IPS DF 6.9 (cell line): Measurements from ENCODE around the gene COL4A6.

ENCODE experiments used
- DNase-seq: peaks from one replicate; pipeline ENCODE4 v3.0.0-alpha.2; 2013; ENCODE audit warnings: low read depth, low spot score
- H3K27ac ChIP-seq: one replicate; pipeline ENCODE4 v1.5.1; 2013; ENCODE audit warnings: low read length, control low read depth
- H3K27me3 ChIP-seq: 2 replicates; pipeline ENCODE4 v1.6.1; 2013; ENCODE audit warnings: mild to moderate bottlenecking, low read length; ENCODE audit not compliant: control insufficient read depth, insufficient read depth
- H3K36me3 ChIP-seq: 2 replicates; pipeline ENCODE4 v1.6.1; 2013; ENCODE audit warnings: low read length; ENCODE audit not compliant: control insufficient read depth, insufficient read depth
- H3K4me1 ChIP-seq: 2 replicates; pipeline ENCODE4 v1.6.1; 2013; ENCODE audit warnings: low read length; ENCODE audit not compliant: control insufficient read depth, insufficient read depth
- H3K4me3 ChIP-seq: 2 replicates; pipeline ENCODE4 v1.5.1; 2013; ENCODE audit warnings: mild to moderate bottlenecking, low read length
- H3K9me3 ChIP-seq: 2 replicates; pipeline ENCODE4 v1.6.1; 2013; ENCODE audit warnings: low read length, inconsistent platforms; ENCODE audit not compliant: control insufficient read depth, insufficient read depth
- WGBS: extraction: QIAGEN DNeasy Blood & Tissue Kit; methylation state at CpG from one replicate; pipeline ENCODE4 v1.1.7; 2013; ENCODE audit warnings: mixed read lengths, missing lambda C conversion rate; ENCODE audit not compliant: insufficient read length, insufficient coverage; 5-methylcytosine and 5-hydroxymethylcytosine counted together

COL4A6 gene

DNA sequence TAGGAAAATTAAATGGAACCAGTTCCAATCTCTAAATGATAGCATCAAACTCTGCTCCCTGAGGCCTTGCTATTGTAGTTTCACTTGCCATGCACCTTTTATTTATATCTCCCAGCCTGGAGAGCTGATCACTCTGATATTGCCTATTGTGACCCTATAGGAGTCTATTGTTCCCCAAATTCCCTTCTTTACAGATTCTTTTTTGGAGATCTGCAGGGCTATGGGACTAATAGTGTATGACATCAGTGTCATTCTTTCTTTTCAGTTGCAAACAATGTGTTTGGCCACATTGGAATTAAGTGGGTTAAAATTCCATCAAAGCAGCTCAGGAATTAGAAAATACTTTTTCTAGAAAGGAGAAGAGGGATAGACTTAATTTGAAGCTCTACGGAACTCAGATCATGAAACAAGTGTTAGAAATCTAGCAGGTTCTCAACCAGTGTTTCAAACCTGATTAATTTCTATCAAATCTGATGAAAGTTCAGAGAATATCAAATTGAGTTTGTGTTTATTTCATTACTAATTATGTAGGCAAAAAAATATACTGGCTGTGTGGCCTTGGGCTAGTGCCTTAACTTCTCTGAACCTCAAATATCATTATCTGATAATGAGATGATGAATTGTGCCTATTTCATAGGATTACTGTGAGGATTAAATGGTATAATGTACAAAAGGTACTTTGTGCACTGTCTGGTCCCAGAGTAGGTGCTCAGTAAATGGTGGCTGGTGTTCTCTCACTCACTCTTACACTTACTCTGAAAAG is 71.4 kb downstream of the COL4A6 start:
- Histone ChIP-seq H3K36me3 (no peaks in the 10 kb centered on the region), H3K27me3 (no peaks in the 10 kb centered on the region), H3K27ac (no peak overlapping the region), H3K9me3 (no peaks in the 10 kb centered on the region), H3K4me3 (no peak overlapping the region), H3K4me1 (no peaks in the 10 kb centered on the region)
- no peak for DNase-seq
- WGBS, result no CpG with 5 or more reads among the region's 1 CpG

DNA sequence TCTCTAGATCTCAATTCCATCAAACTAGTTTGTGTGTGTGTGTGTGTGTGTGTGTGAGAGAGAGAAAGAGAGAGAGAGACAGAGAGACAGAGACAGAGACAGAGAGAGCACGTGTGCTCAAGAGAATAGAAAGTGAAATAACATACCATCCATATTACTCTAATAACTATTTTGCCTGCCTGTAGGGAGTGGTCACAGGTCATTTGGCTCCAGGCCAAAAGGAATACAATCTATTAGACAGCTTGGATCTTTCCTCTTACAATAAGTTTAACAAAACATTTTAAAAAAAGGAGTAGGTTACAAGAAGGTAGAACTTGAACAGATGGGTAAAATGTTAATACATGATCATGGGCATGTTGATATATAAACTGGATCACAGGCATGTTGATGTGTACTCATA is 76.2 kb downstream of the COL4A6 start:
- no peaks in the 10 kb centered on the region for H3K27me3 ChIP-seq
- WGBS, result no CpG with 5 or more reads among the region's 1 CpG
- H3K27ac ChIP-seq, result no peak overlapping the region
- no peak overlapping the region for H3K4me3 ChIP-seq
- H3K4me1 ChIP-seq, result no peaks in the 10 kb centered on the region
- no peaks in the 10 kb centered on the region for H3K9me3 ChIP-seq
- no peaks in the 10 kb centered on the region for H3K36me3 ChIP-seq
- no peak for DNase-seq

GRCh38 chrX:108361316-108361715 is 76.9 kb downstream of the COL4A6 start:
- Histone ChIP-seq H3K4me3 (no peak overlapping the region), H3K4me1 (no peaks in the 10 kb centered on the region), H3K36me3 (no peaks in the 10 kb centered on the region), H3K9me3 (no peaks in the 10 kb centered on the region), H3K27me3 (no peaks in the 10 kb centered on the region), H3K27ac (no peak overlapping the region)
- DNase-seq, result no peak
- WGBS, result no CpG with 5 or more reads among the region's 2 CpGs

DNA sequence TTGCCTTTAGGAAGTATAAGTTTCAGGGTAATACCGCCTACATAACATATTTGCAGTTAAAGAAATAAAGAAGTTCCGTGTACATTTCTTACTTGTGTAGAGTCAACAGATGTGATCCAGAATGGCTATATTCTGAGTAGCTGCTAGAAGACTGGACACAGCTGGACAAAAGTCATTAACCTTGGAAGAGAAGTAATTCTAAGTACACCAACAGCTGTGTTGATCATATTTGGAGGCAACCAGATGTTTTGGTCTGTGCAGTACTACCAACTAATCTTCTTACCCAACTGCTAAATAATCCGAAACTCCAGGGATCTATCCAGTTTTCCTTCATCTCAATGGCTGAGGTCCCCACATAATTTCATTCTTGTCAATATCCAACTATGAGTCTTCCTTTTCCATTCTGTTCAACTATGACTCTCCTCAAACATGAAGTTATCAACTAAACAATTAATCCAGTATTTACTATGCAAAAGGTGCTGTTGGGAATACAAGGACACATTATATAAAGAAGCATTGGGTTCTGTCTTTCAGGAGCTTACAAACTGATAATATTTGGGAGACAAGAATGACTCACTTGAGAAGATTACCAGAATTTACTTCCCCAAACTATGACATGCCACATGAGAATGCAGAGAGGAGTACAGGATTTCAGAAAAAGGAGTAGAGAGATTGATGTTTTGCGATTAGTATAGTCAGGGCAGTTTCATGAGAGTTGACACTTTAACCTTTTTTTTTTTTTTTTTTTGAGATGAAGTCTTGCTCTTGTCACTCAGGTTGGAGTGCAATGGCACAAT is 78.2 kb downstream of the COL4A6 start:
- no peaks in the 10 kb centered on the region for H3K9me3 ChIP-seq
- no peak overlapping the region for H3K4me3 ChIP-seq
- H3K4me1 ChIP-seq, result no peaks in the 10 kb centered on the region
- no CpG with 5 or more reads among the region's 4 CpGs for WGBS
- H3K27ac ChIP-seq, result no peak overlapping the region
- H3K36me3 ChIP-seq, result no peaks in the 10 kb centered on the region
- no peak for DNase-seq
- no peaks in the 10 kb centered on the region for H3K27me3 ChIP-seq

DNA sequence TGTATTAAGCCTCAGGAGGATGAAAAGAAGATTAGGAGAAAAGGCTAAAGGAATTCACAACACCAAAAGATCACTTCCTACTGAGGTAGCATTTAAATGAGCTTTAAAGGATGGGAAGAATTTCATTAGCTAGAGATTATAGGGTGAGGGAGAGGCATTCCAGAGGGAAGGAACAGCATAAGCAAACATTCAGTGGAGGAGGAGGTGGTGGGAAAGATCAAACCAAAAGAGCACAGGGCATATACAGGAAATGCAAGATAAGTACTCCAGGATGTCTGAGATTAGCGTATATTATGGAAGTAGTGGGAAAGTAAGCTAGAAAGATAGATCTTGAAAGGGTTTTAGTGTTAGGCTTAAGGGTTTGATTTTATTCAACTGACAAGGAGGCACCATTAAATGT is 84.8 kb downstream of the COL4A6 start:
- WGBS, result no CpG with 5 or more reads among the region's 1 CpG
- no peak overlapping the region for H3K4me3 ChIP-seq
- H3K27ac ChIP-seq, result no peak overlapping the region
- no peaks in the 10 kb centered on the region for H3K36me3 ChIP-seq
- no peaks in the 10 kb centered on the region; the same call in 1 of the 2 replicates for H3K4me1 ChIP-seq
- no peak for DNase-seq
- H3K9me3 ChIP-seq, result no peaks in the 10 kb centered on the region
- no peaks in the 10 kb centered on the region for H3K27me3 ChIP-seq

- H3K4me3 ChIP-seq, result no peak overlapping the region
- DNase-seq, result no peak
- no peaks in the 10 kb centered on the region for H3K9me3 ChIP-seq
- H3K27ac ChIP-seq, result no peak overlapping the region
- H3K27me3 ChIP-seq, result no peaks in the 10 kb centered on the region
- no peaks in the 10 kb centered on the region; the same call in 1 of the 2 replicates for H3K4me1 ChIP-seq
- no CpG with 5 or more reads among the region's 2 CpGs for WGBS
- H3K36me3 ChIP-seq, result no peaks in the 10 kb centered on the region
These were observed 89.0 kb downstream of the COL4A6 start for GRCh38 chrX:108349210-108349609.

DNA sequence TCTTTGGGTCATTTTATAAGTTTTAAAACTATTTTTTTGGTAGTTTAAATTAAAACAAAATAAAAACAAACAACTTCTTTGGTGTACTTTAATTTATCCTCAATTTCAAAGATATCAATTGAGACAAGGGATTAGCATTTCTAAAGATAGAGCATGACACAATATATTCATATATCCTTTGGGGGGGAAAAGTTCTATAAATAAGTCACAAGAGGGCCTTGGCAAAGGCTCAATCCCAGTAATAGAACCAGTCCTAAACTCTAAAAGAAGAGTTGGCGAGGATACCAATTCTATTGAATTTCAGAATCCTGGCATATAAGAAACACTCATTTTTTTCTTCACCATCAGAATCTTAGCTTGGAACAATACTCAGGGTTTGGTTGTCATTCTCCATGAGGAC is 89.7 kb downstream of the COL4A6 start:
- WGBS, result no CpG with 5 or more reads among the region's 1 CpG
- DNase-seq, result no peak
- no peaks in the 10 kb centered on the region for H3K9me3 ChIP-seq
- no peak overlapping the region for H3K4me3 ChIP-seq
- no peak overlapping the region for H3K27ac ChIP-seq
- no peaks in the 10 kb centered on the region for H3K27me3 ChIP-seq
- no peaks in the 10 kb centered on the region; the same call in 1 of the 2 replicates for H3K4me1 ChIP-seq
- no peaks in the 10 kb centered on the region for H3K36me3 ChIP-seq

DNA sequence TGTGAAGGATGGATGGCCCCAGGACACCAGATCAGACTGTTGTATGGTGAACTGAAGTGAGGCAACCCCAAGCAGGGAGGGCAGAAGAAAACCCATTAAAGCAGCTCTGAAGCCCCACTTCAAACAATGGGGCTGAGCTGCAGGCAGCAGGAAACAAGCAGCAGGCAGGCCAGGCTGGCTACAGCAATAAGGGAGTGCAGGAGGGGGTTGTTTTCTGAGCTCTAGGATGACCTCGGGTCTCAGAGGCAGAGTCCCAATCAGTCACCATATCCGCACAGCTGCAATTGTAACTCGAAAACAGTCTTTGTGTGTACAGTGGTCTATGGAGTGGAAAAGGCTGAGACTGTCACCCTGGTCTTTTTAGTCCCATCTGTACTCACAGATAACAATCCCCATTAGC is 90.4 kb downstream of the COL4A6 start:
- WGBS, result no CpG with 5 or more reads among the region's 3 CpGs
- Histone ChIP-seq H3K27ac (no peak overlapping the region), H3K4me3 (no peak overlapping the region), H3K9me3 (no peaks in the 10 kb centered on the region), H3K36me3 (no peaks in the 10 kb centered on the region), H3K27me3 (no peaks in the 10 kb centered on the region), H3K4me1 (no peaks in the 10 kb centered on the region; the same call in 1 of the 2 replicates)
- no peak for DNase-seq

- WGBS, result no CpG with 5 or more reads among the region's 1 CpG
- H3K27ac ChIP-seq, result no peak overlapping the region
- H3K27me3 ChIP-seq, result no peaks in the 10 kb centered on the region
- no peaks in the 10 kb centered on the region for H3K9me3 ChIP-seq
- DNase-seq, result no peak
- H3K4me1 ChIP-seq, result no peaks in the 10 kb centered on the region
- no peaks in the 10 kb centered on the region for H3K36me3 ChIP-seq
- H3K4me3 ChIP-seq, result no peak overlapping the region
These were observed 94.0 kb downstream of the COL4A6 start for GRCh38 chrX:108344216-108344615.

DNA sequence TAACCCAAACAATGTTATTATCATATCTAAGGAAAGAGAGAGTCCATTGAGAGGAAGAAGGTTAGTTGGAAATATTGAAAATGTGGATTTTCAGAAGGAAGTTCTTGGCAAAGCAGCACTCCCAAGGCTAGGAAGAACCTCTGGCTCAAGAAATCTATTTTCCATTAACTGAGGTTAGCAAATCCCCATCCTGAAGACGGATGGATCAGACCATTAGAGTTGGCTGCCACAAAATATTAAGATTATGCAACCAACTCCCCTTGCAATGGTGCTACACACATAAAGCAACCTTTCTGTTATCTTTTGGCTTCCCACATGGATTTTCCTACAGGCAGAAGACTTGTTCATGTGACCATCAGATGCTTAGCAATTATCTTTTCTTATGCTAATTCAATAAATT is 96.3 kb downstream of the COL4A6 start:
- Histone ChIP-seq H3K4me3 (no peak overlapping the region), H3K36me3 (no peaks in the 10 kb centered on the region), H3K27me3 (no peaks in the 10 kb centered on the region), H3K27ac (no peak overlapping the region), H3K9me3 (no peaks in the 10 kb centered on the region), H3K4me1 (no peaks in the 10 kb centered on the region)
- WGBS, result no CpG with 5 or more reads among the region's 1 CpG
- DNase-seq, result no peak
